Hindlimb muscle (tissue), 1 donor: ENCODE data around the gene LBHD1. TPM values are rescaled to one million over a fixed set of nuclear protein-coding genes. Genes with fewer than 3 reads are reported as not detected.
A peak's percentile ranks its signal among the peaks of the same experiment; 100 is the strongest.
"Not testable (repeated sequence)": the region's sequence is repeated elsewhere in the genome, so short reads cannot be mapped to it uniquely, and the experiment has no call there.

ENCODE experiments used
- DNase-seq: peaks from one replicate; pipeline ENCODE4 v3.0.0-alpha.2; 2013
- polyA plus RNA-seq: library from polyadenylated mRNA; unstranded; fragments of 120-200 nt; gene quantifications from one replicate; pipeline ENCODE4 v1.2.1, GENCODE V29; 2013; ENCODE audit not compliant: insufficient read length

Gene LBHD1
- polyA plus RNA-seq = 7.1 TPM

GRCh38 chr11:62671608-62672389 is at the start of gene LBHD1, which contains the start of gene UQCC3:
LBHD1 (minus strand) TSS chr11:62672267; CDS start chr11:62670031, 2,236 bp downstream.
UQCC3 (plus strand) TSS chr11:62671673; CDS start chr11:62671746, 73 bp downstream.
- DNase-seq = peak; percentile 85

- no peak for DNase-seq
Measured at GRCh38 chr11:62719302-62719978, 47.4 kb upstream of the LBHD1 start.

- no peak for DNase-seq
Measured at GRCh38 chr11:62716816-62717215, 44.7 kb upstream of the LBHD1 start.

- no peak for DNase-seq
Measured at GRCh38 chr11:62716206-62716605, 44.1 kb upstream of the LBHD1 start.

GRCh38 chr11:62715150-62716130 is 43.4 kb upstream of the LBHD1 start:
- no peak for DNase-seq

- DNase-seq = no peak
Measured at GRCh38 chr11:62713343-62713742, 41.3 kb upstream of the LBHD1 start.

GRCh38 chr11:62712861-62713260 is 40.8 kb upstream of the LBHD1 start:
- no peak for DNase-seq

- DNase-seq = no peak
Measured at GRCh38 chr11:62712276-62712812, 40.3 kb upstream of the LBHD1 start.

GRCh38 chr11:62710001-62710345 is 37.9 kb upstream of the LBHD1 start:
- no peak for DNase-seq

- DNase-seq = peak; percentile 98
Measured at GRCh38 chr11:62709247-62710000, 37.4 kb upstream of the LBHD1 start.

- DNase-seq = no peak
Measured at GRCh38 chr11:62708793-62709192, 36.7 kb upstream of the LBHD1 start.

GRCh38 chr11:62708392-62708791 is 36.3 kb upstream of the LBHD1 start:
- DNase-seq = no peak

- DNase-seq = no peak
Measured at GRCh38 chr11:62707277-62707861, 35.3 kb upstream of the LBHD1 start, which contains the start of the genes BSCL2 and GNG3. BSCL2 (minus strand) TSS chr11:62707424; CDS start chr11:62707195, 229 bp downstream. GNG3 (plus strand) TSS chr11:62707676; CDS start chr11:62708296, 620 bp downstream.

GRCh38 chr11:62706850-62707247 is 34.8 kb upstream of the LBHD1 start:
- DNase-seq = no peak

- peak; percentile 90 for DNase-seq
Measured at GRCh38 chr11:62705880-62706849, 34.1 kb upstream of the LBHD1 start.

GRCh38 chr11:62705413-62705812 is 33.3 kb upstream of the LBHD1 start:
- no peak for DNase-seq

- not testable (repeated sequence) for DNase-seq
Measured at GRCh38 chr11:62703921-62704320, 31.9 kb upstream of the LBHD1 start.

- DNase-seq = no peak
Measured at GRCh38 chr11:62702246-62702645, 30.2 kb upstream of the LBHD1 start.

GRCh38 chr11:62694455-62695167 is 22.5 kb upstream of the LBHD1 start:
- DNase-seq = peak; percentile 80
